Measurements from ENCODE around the gene IGF2BP1. TPM values are rescaled to one million over a fixed set of nuclear protein-coding genes. Genes with fewer than 3 reads are reported as not detected.

Gene IGF2BP1
- total RNA-seq, 2 donors from 2014 or later, result 0.32 to 0.50 TPM

GRCh38 chr17:48985436-48986245, 11.5 kb upstream of the IGF2BP1 start:
- ATAC-seq (replicated peaks in 1 of 2), result no peak

GRCh38 chr17:48989100-48989499, 8.1 kb upstream of the IGF2BP1 start:
- ATAC-seq (replicated peaks in 1 of 2), result no peak
- no peak for DNase-seq
- Mint-ChIP-seq H3K27ac (no peak overlapping the region), H3K4me3 (no peak overlapping the region), H3K9me3 (no peaks in the 10 kb centered on the region), H3K4me1 (ENCODE audit: low read depth) (no peaks in the 10 kb centered on the region), H3K27me3 (ENCODE audit: low read depth) (peaks cover 39% of the 10 kb centered on the region), H3K36me3 (ENCODE audit: insufficient read depth in 2 of 2) (no peaks in the 10 kb centered on the region)

More at GRCh38 chr17:48985436-48986245, 11.5 kb upstream of the IGF2BP1 start:
- H3K4me1 Mint-ChIP-seq (ENCODE audit: low read depth), result no peaks in the 10 kb centered on the region
- peaks cover 0 to 3% of the 10 kb centered on the region in 2 donors for H3K9me3 Mint-ChIP-seq
- H3K27ac Mint-ChIP-seq, result no peak overlapping the region
- H3K36me3 Mint-ChIP-seq (ENCODE audit: insufficient read depth in 2 of 2), result no peaks in the 10 kb centered on the region
- DNase-seq, result no peak
- H3K27me3 Mint-ChIP-seq (ENCODE audit: low read depth), result peaks cover 9% of the 10 kb centered on the region
- H3K4me3 Mint-ChIP-seq, result no peak overlapping the region

GRCh38 chr17:48990882-48991357, 6.3 kb upstream of the IGF2BP1 start:
- ATAC-seq (replicated peaks in 1 of 2) (no peak), DNase-seq (no peak)
- H3K36me3 Mint-ChIP-seq (ENCODE audit: insufficient read depth in 2 of 2), result no peaks in the 10 kb centered on the region
- no peak overlapping the region for H3K4me3 Mint-ChIP-seq
- peaks cover 7% of the 10 kb centered on the region for H3K4me1 Mint-ChIP-seq (ENCODE audit: low read depth)
- no peak overlapping the region for H3K27ac Mint-ChIP-seq
- peaks cover 53% of the 10 kb centered on the region for H3K27me3 Mint-ChIP-seq (ENCODE audit: low read depth)
- no peaks in the 10 kb centered on the region for H3K9me3 Mint-ChIP-seq

GRCh38 chr17:48992444-48992843, 4.7 kb upstream of the IGF2BP1 start:
- Mint-ChIP-seq H3K4me1 (ENCODE audit: low read depth) (peaks cover 20% of the 10 kb centered on the region), H3K36me3 (ENCODE audit: insufficient read depth in 2 of 2) (peaks cover 0 to 2% of the 10 kb centered on the region in 2 donors), H3K27ac (no peak overlapping the region), H3K27me3 (ENCODE audit: low read depth) (peaks cover 62% of the 10 kb centered on the region), H3K9me3 (no peaks in the 10 kb centered on the region), H3K4me3 (no peak overlapping the region)
- ATAC-seq (replicated peaks in 1 of 2) (no peak), DNase-seq (no peak)

- Mint-ChIP-seq H3K4me1 (ENCODE audit: low read depth) (peaks cover 26% of the 10 kb centered on the region), H3K27ac (no peak overlapping the region), H3K9me3 (no peaks in the 10 kb centered on the region), H3K4me3 (no peak overlapping the region), H3K36me3 (ENCODE audit: insufficient read depth in 2 of 2) (peaks cover 1 to 2% of the 10 kb centered on the region in 2 donors), H3K27me3 (ENCODE audit: low read depth) (peaks cover 69% of the 10 kb centered on the region)
- DNase-seq (no peak), ATAC-seq (replicated peaks in 1 of 2) (no peak)
Measured at GRCh38 chr17:48993305-48993704, 3.9 kb upstream of the IGF2BP1 start.

GRCh38 chr17:48993951-48994350, 3.2 kb upstream of the IGF2BP1 start:
- H3K27ac Mint-ChIP-seq, result no peak overlapping the region
- H3K27me3 Mint-ChIP-seq (ENCODE audit: low read depth), result peaks cover 76% of the 10 kb centered on the region
- peaks cover 32% of the 10 kb centered on the region for H3K4me1 Mint-ChIP-seq (ENCODE audit: low read depth)
- H3K9me3 Mint-ChIP-seq, result no peaks in the 10 kb centered on the region
- ATAC-seq (replicated peaks in 1 of 2) (no peak), DNase-seq (no peak)
- no peak overlapping the region for H3K4me3 Mint-ChIP-seq
- peaks cover 1 to 2% of the 10 kb centered on the region in 2 donors for H3K36me3 Mint-ChIP-seq (ENCODE audit: insufficient read depth in 2 of 2)

GRCh38 chr17:48994549-48995303, 2.5 kb upstream of the IGF2BP1 start:
- Mint-ChIP-seq H3K4me3 (peak overlapping the region; percentile 64 to 67), H3K4me1 (ENCODE audit: low read depth) (peaks cover 32% of the 10 kb centered on the region), H3K36me3 (ENCODE audit: insufficient read depth in 2 of 2) (peaks cover 1 to 2% of the 10 kb centered on the region in 2 donors), H3K27ac (no peak overlapping the region), H3K9me3 (no peaks in the 10 kb centered on the region), H3K27me3 (ENCODE audit: low read depth) (peaks cover 83% of the 10 kb centered on the region)
- ATAC-seq (replicated peaks in 1 of 2) (no peak), DNase-seq (no peak)

GRCh38 chr17:48995304-48995973, 1.7 kb upstream of the IGF2BP1 start:
- H3K27me3 Mint-ChIP-seq (ENCODE audit: low read depth), result peaks cover 90% of the 10 kb centered on the region
- DNase-seq, result peak in 1 of 2 donors; percentile 1
- peak overlapping the region; percentile 44 for H3K27ac Mint-ChIP-seq
- peaks cover 1 to 2% of the 10 kb centered on the region in 2 donors for H3K36me3 Mint-ChIP-seq (ENCODE audit: insufficient read depth in 2 of 2)
- peak overlapping the region; percentile 64 to 67 for H3K4me3 Mint-ChIP-seq
- H3K4me1 Mint-ChIP-seq (ENCODE audit: low read depth), result peaks cover 32% of the 10 kb centered on the region
- peak; percentile 46 to 47 for ATAC-seq (replicated peaks in 1 of 2)
- H3K9me3 Mint-ChIP-seq, result no peaks in the 10 kb centered on the region

GRCh38 chr17:48995974-48996721, 1.0 kb upstream of the IGF2BP1 start:
- Mint-ChIP-seq H3K27ac (peak overlapping the region; percentile 54), H3K4me3 (peak overlapping the region; percentile 86 to 87)

GRCh38 chr17:48996722-48997102, 473 bp upstream of the IGF2BP1 start:
- Mint-ChIP-seq H3K4me1 (ENCODE audit: low read depth) (peaks cover 32% of the 10 kb centered on the region), H3K36me3 (ENCODE audit: insufficient read depth in 2 of 2) (peaks cover 1 to 2% of the 10 kb centered on the region in 2 donors)

More at GRCh38 chr17:48995974-48996721, 1.0 kb upstream of the IGF2BP1 start:
- Mint-ChIP-seq H3K27me3 (ENCODE audit: low read depth) (peaks cover 91% of the 10 kb centered on the region), H3K9me3 (no peaks in the 10 kb centered on the region), H3K36me3 (ENCODE audit: insufficient read depth in 2 of 2) (peaks cover 1 to 2% of the 10 kb centered on the region in 2 donors), H3K4me1 (ENCODE audit: low read depth) (peaks cover 32% of the 10 kb centered on the region)
- DNase-seq (peak in 1 of 2 donors; percentile 19), ATAC-seq (replicated peaks in 1 of 2) (peak in 1 of 2 donors; percentile 10)

GRCh38 chr17:48997827-48998586, 822 bp downstream of the IGF2BP1 start:
- ATAC-seq (replicated peaks in 1 of 2), result peak in 1 of 2 donors; percentile 34
- Mint-ChIP-seq H3K9me3 (no peaks in the 10 kb centered on the region), H3K4me1 (ENCODE audit: low read depth) (peaks cover 33% of the 10 kb centered on the region)

More at GRCh38 chr17:48996722-48997102, 473 bp upstream of the IGF2BP1 start:
- H3K27me3 Mint-ChIP-seq (ENCODE audit: low read depth), result peaks cover 95% of the 10 kb centered on the region
- ATAC-seq (replicated peaks in 1 of 2) (peak in 1 of 2 donors; percentile 23), DNase-seq (no peak)
- peak overlapping the region; percentile 54 for H3K27ac Mint-ChIP-seq
- H3K4me3 Mint-ChIP-seq, result peak overlapping the region; percentile 86 to 87
- H3K9me3 Mint-ChIP-seq, result no peaks in the 10 kb centered on the region

More at GRCh38 chr17:48997827-48998586, 822 bp downstream of the IGF2BP1 start:
- peak overlapping the region; percentile 85 to 87 for H3K4me3 Mint-ChIP-seq
- no peak overlapping the region for H3K27ac Mint-ChIP-seq
- peaks cover 1 to 2% of the 10 kb centered on the region in 2 donors for H3K36me3 Mint-ChIP-seq (ENCODE audit: insufficient read depth in 2 of 2)
- H3K27me3 Mint-ChIP-seq (ENCODE audit: low read depth), result peaks cover 95% of the 10 kb centered on the region
- DNase-seq, result peak in 1 of 2 donors; percentile 3
